HL-60/S4 (cell line): ENCODE results near the gene THSD4.

Experiments used
- in situ Hi-C: fragments of 300-500 bp; cut with MboI; formaldehyde crosslinking; loops from 2 replicates; pipeline ENCODE4 v1.14.3; 2022; ENCODE audit warnings: low sequenced_read_pairs

THSD4 gene

GRCh38 chr15:71632576-71633195, 517.4 kb downstream of the THSD4 start:
- in situ Hi-C loops = no loop called here

- in situ Hi-C loops = no loop called here
These were observed 519.7 kb downstream of the THSD4 start for GRCh38 chr15:71634820-71635560.

GRCh38 chr15:71635735-71636134, 520.5 kb downstream of the THSD4 start:
- in situ Hi-C loops = no loop called here

GRCh38 chr15:71638876-71639275, 523.6 kb downstream of the THSD4 start:
- in situ Hi-C loops = no loop called here

GRCh38 chr15:71639471-71639870, 524.2 kb downstream of the THSD4 start:
- in situ Hi-C loops = no loop called here

GRCh38 chr15:71643918-71644317, 528.6 kb downstream of the THSD4 start:
- in situ Hi-C loops = no loop called here

- in situ Hi-C loops = no loop called here
These were observed 531.7 kb downstream of the THSD4 start for GRCh38 chr15:71646767-71647486.

- in situ Hi-C loops = no loop called here
These were observed 532.2 kb downstream of the THSD4 start for GRCh38 chr15:71647487-71647808.

GRCh38 chr15:71648095-71648494, 532.8 kb downstream of the THSD4 start:
- in situ Hi-C loops = no loop called here

- in situ Hi-C loops = no loop called here
These were observed 534.6 kb downstream of the THSD4 start for GRCh38 chr15:71649894-71650293.

GRCh38 chr15:71650603-71651002, 535.3 kb downstream of the THSD4 start:
- in situ Hi-C loops = no loop called here

GRCh38 chr15:71651750-71652186, 536.5 kb downstream of the THSD4 start:
- in situ Hi-C loops = no loop called here

GRCh38 chr15:71654042-71654719, 538.9 kb downstream of the THSD4 start:
- in situ Hi-C loops = no loop called here

GRCh38 chr15:71654720-71655174, 539.5 kb downstream of the THSD4 start:
- in situ Hi-C loops = no loop called here

- in situ Hi-C loops = no loop called here
These were observed 541.2 kb downstream of the THSD4 start for GRCh38 chr15:71656425-71656824.

GRCh38 chr15:71657141-71657540, 541.9 kb downstream of the THSD4 start:
- in situ Hi-C loops = no loop called here

GRCh38 chr15:71658036-71658435, 542.8 kb downstream of the THSD4 start:
- in situ Hi-C loops = no loop called here

- in situ Hi-C loops = no loop called here
These were observed 543.8 kb downstream of the THSD4 start for GRCh38 chr15:71658827-71659729.

GRCh38 chr15:71659730-71660067, 544.4 kb downstream of the THSD4 start:
- in situ Hi-C loops = no loop called here

- in situ Hi-C loops = no loop called here
These were observed 545.2 kb downstream of the THSD4 start for GRCh38 chr15:71660501-71660900.
